BJ (cell line): ENCODE measurements around the gene CAMKV. TPM values are rescaled to one million over a fixed set of nuclear protein-coding genes. Genes with fewer than 3 reads are reported as not detected.

ENCODE experiments used
- CTCF ChIA-PET: fragments of 350-600 bp; formaldehyde crosslinking; extraction: SDS; loops from one replicate; lab custom pipeline; 2021; ENCODE audit warnings: antibody characterized with exemption, inconsistent platforms; lab: Yijun Ruan, JAX
- POLR2A ChIA-PET: fragments of 300-600 bp; sonication (Branson Sonifier 250); formaldehyde crosslinking; extraction: SDS; loops from one replicate; lab custom pipeline; 2021; ENCODE audit warnings: antibody characterized with exemption; lab: Charles Lee
- DNase-seq: peaks from one replicate; pipeline ENCODE4 v3.0.0-alpha.2; 2011; ENCODE audit warnings: low read depth
- H3K27me3 ChIP-seq: 2 replicates; pipeline ENCODE4 v1.6.0; 2011; ENCODE audit warnings: low read length; ENCODE audit not compliant: control insufficient read depth, insufficient read depth
- H3K36me3 ChIP-seq: 2 replicates; pipeline ENCODE4 v1.5.1; 2011; ENCODE audit warnings: low read length; ENCODE audit not compliant: control insufficient read depth, insufficient read depth
- H3K4me3 ChIP-seq: 2 replicates; pipeline ENCODE4 v1.5.1; 2011; ENCODE audit warnings: low read depth, mild to moderate bottlenecking, control low read depth, low read length
- polyA plus RNA-seq: library from polyadenylated mRNA; depleted of rRNA; stranded (reverse); fragments of >200 nt; gene quantifications from 2 replicates; pipeline ENCODE4 v1.2.3, GENCODE V29; 2011
- TF ChIP-seq, protein P1 (sequence below): IDR thresholded peaks from 2 replicates; pipeline ENCODE4 v1.5.1; 2011; ENCODE audit warnings: low read depth, mild to moderate bottlenecking, control low read depth, inconsistent platforms, low read length, moderate library complexity; ENCODE audit not compliant: insufficient read depth

Gene CAMKV
- polyA plus RNA-seq, 1 experiment, result not detected

DNA sequence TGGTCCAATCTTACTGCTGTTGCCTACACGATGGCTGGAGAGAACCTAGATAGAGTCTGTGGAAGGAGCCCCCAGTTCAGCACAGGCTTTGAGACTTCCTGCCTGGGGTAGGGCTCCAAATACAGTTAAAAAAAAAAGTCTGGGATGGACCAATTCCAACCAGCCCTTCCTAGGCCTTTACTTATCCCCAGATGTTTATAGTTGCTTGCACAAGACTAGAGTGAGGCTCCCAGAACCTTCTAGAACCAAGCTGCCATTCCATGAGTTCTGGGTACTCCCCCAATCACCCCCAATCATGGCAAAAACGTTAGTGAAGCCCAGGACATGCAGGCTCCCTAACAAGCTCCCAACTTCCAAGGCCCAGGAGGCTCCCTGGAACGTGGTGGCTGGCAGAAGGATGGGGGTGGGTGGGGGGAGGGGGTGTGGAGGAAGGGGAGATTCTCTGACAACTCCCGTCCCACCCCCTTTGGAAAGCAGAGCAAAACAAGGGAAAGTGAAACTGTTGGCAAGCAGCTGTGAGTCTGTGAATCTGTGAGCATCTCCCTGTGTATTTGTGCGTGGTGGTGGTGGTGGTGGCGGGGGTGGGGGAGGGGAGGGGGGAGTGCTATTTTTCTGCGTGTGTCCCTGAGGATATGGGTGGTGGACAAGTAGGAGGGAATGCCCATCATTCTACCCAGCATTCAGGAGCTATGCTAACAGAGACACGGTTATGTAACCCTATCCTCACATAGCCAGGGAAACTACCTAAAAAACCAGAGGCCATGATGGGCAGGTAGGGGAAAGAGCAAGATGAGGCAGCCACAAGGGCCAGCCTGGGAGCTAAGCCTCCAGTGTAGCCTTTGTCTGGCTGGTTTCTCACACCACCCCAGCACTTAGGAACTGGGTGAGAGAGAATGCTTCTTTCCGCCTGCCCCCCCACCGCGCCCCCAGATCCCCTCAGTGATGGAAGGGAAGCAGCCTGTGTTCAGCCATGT, 31.9 kb upstream of the CAMKV start:
- CTCF ChIA-PET, result interaction anchor here (0.8 to 1.5 kb wide), 5 partner anchors 25 to 98 kb away, joined by 3 to 8 read pairs (median 4); partner anchors contain the start of gene INKA1
- TF ChIP-seq, protein P1, sequence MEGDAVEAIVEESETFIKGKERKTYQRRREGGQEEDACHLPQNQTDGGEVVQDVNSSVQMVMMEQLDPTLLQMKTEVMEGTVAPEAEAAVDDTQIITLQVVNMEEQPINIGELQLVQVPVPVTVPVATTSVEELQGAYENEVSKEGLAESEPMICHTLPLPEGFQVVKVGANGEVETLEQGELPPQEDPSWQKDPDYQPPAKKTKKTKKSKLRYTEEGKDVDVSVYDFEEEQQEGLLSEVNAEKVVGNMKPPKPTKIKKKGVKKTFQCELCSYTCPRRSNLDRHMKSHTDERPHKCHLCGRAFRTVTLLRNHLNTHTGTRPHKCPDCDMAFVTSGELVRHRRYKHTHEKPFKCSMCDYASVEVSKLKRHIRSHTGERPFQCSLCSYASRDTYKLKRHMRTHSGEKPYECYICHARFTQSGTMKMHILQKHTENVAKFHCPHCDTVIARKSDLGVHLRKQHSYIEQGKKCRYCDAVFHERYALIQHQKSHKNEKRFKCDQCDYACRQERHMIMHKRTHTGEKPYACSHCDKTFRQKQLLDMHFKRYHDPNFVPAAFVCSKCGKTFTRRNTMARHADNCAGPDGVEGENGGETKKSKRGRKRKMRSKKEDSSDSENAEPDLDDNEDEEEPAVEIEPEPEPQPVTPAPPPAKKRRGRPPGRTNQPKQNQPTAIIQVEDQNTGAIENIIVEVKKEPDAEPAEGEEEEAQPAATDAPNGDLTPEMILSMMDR, result no peak
- Histone ChIP-seq H3K4me3 (no peak overlapping the region), H3K36me3 (no peaks in the 10 kb centered on the region), H3K27me3 (no peaks in the 10 kb centered on the region)
- POLR2A ChIA-PET, result no interaction called here
- DNase-seq, result no peak

GRCh38 chr3:49900491-49901153, 30.9 kb upstream of the CAMKV start:
- Histone ChIP-seq H3K27me3 (no peaks in the 10 kb centered on the region), H3K4me3 (no peak overlapping the region), H3K36me3 (no peaks in the 10 kb centered on the region)
- DNase-seq, result no peak
- TF ChIP-seq, protein P1, result no peak
- ChIA-PET POLR2A (no interaction called here), CTCF (interaction anchor here (1.3 to 1.5 kb wide), 3 partner anchors 24 to 61 kb away, joined by 3 to 4 read pairs (median 3); no protein-coding TSS in a partner anchor)

- no peak for DNase-seq
- Histone ChIP-seq H3K36me3 (no peaks in the 10 kb centered on the region), H3K27me3 (no peaks in the 10 kb centered on the region), H3K4me3 (no peak overlapping the region)
- ChIA-PET POLR2A (interaction anchor here (0.6 kb wide), 1 partner anchor 136 kb away, joined by 3 read pairs; no protein-coding TSS in a partner anchor), CTCF (interaction anchor here (0.6 to 1.5 kb wide), 3 partner anchors 24 to 96 kb away, joined by 3 to 4 read pairs (median 3); partner anchors contain the start of gene INKA1)
- TF ChIP-seq, protein P1, result 0 out of 2 replicates have a peak, but pooled peaks have one; percentile 1
Measured at GRCh38 chr3:49899815-49900214, 30.1 kb upstream of the CAMKV start.

- TF ChIP-seq, protein P1, result no peak
- ChIA-PET POLR2A (no interaction called here), CTCF (interaction anchor here (1.7 kb wide), 1 partner anchor 16 kb away, joined by 3 read pairs; no protein-coding TSS in a partner anchor)
Measured at GRCh38 chr3:49898991-49899390, 29.3 kb upstream of the CAMKV start.

DNA sequence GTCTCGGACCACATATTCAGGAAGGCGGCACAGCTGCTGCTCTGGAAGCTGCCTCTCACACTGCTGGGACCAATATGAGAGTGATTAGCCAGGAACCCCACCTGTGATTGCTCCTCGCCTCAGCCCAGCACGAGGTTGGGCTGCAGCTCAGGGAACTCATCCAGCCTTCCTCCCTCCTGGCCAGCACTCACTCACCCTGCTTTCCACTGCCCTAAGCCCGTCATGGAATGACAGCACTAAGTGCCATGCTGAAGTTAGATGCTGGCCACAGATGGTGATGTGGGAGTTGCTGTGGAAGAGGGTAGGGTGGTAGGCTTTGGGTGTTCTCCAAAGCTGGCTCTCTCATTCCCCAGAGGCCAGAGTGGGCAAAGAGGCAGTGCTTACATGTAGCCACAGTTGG, 26.6 kb upstream of the CAMKV start:
- ChIA-PET POLR2A (no interaction called here), CTCF (no interaction called here)
- Histone ChIP-seq H3K36me3 (no peaks in the 10 kb centered on the region), H3K4me3 (no peak overlapping the region), H3K27me3 (no peaks in the 10 kb centered on the region)
- TF ChIP-seq, protein P1, result no peak
- no peak for DNase-seq

More at GRCh38 chr3:49898991-49899390, 29.3 kb upstream of the CAMKV start:
- DNase-seq, result no peak
- H3K36me3 ChIP-seq, result no peaks in the 10 kb centered on the region
- no peaks in the 10 kb centered on the region for H3K27me3 ChIP-seq
- H3K4me3 ChIP-seq, result no peak overlapping the region
